Measurements from ENCODE around the gene C4orf51.
"Not testable (repeated sequence)": the region's sequence is repeated elsewhere in the genome, so short reads cannot be mapped to it uniquely, and the experiment has no call there.

C4orf51 gene

DNA sequence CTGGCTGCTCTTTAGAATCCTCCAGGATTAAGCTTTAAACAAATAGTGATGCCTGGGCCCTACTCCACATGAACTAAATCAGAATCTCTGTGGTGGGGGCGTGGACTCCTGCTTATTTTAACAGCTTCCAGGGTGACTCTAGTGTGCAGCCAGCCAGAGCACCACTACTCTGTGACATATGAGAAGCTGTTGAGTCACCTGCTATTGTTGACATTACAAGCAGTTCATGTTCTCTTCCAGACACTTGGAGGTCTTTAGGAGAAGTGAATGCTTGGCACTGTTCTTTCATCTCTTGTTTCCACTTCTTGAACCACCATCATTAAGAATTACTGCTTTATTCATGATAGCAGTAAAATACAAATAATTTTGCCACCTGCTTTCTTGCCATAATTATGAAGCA lies 426 bp upstream of the C4orf51 start:
- Histone ChIP-seq H3K27me3 (replicated peaks; ENCODE audit: control insufficient read depth, insufficient read depth, low read length) (no peaks in the 10 kb centered on the region), H3K36me3 (ENCODE audit: control insufficient read depth, insufficient read depth, low read length) (no peaks in the 10 kb centered on the region), H3K4me3 (replicated peaks; ENCODE audit: low read depth, low read length) (no peak overlapping the region)
- no peak for TF ChIP-seq CTCF (IDR thresholded peaks at IDR 0.05; ENCODE audit: insufficient read depth, low read length, poor library complexity, severe bottlenecking)
- DNase-seq (ENCODE audit: extremely low read depth, insufficient read length) = no peak

GRCh38 chr4:145680902-145681301 lies 956 bp downstream of the C4orf51 start:
- no peak for DNase-seq (ENCODE audit: extremely low read depth, insufficient read length)
- Histone ChIP-seq H3K27me3 (replicated peaks; ENCODE audit: control insufficient read depth, insufficient read depth, low read length) (no peaks in the 10 kb centered on the region), H3K4me3 (replicated peaks; ENCODE audit: low read depth, low read length) (no peak overlapping the region), H3K36me3 (ENCODE audit: control insufficient read depth, insufficient read depth, low read length) (no peaks in the 10 kb centered on the region)
- no peak for TF ChIP-seq CTCF (IDR thresholded peaks at IDR 0.05; ENCODE audit: insufficient read depth, low read length, poor library complexity, severe bottlenecking)

- DNase-seq (ENCODE audit: extremely low read depth, insufficient read length) = no peak
- Histone ChIP-seq H3K36me3 (ENCODE audit: control insufficient read depth, insufficient read depth, low read length) (no peaks in the 10 kb centered on the region), H3K27me3 (replicated peaks; ENCODE audit: control insufficient read depth, insufficient read depth, low read length) (no peaks in the 10 kb centered on the region), H3K4me3 (replicated peaks; ENCODE audit: low read depth, low read length) (no peak overlapping the region)
- no peak for TF ChIP-seq CTCF (IDR thresholded peaks at IDR 0.05; ENCODE audit: insufficient read depth, low read length, poor library complexity, severe bottlenecking)
Measured at GRCh38 chr4:145681518-145681917, 1.6 kb downstream of the C4orf51 start.

GRCh38 chr4:145681956-145682355 lies 2.0 kb downstream of the C4orf51 start:
- DNase-seq (ENCODE audit: extremely low read depth, insufficient read length) = no peak
- Histone ChIP-seq H3K36me3 (ENCODE audit: control insufficient read depth, insufficient read depth, low read length) (no peaks in the 10 kb centered on the region), H3K4me3 (replicated peaks; ENCODE audit: low read depth, low read length) (no peak overlapping the region), H3K27me3 (replicated peaks; ENCODE audit: control insufficient read depth, insufficient read depth, low read length) (no peaks in the 10 kb centered on the region)
- no peak for TF ChIP-seq CTCF (IDR thresholded peaks at IDR 0.05; ENCODE audit: insufficient read depth, low read length, poor library complexity, severe bottlenecking)

DNA sequence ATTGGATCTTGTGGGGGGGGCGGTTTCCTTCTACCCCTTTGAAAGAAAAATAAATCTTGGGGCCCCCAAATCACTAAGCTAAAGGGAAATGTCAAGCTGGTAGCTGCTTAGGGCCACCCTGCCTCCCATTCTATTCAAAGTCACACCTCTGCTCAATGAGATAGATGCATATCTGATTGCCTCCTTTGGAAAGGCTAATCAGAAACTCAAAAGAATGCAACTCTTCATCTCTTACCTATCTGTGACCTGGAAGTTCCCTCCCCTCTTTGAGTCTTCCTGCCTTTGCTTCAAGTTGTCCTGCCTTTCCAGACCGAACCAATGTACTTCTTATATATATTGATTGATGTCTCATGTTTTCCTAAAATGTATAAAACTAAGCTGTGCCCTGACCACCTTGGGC lies 7.0 kb downstream of the C4orf51 start:
- no peak for DNase-seq (ENCODE audit: extremely low read depth, insufficient read length)
- TF ChIP-seq CTCF (IDR thresholded peaks at IDR 0.05; ENCODE audit: insufficient read depth, low read length, poor library complexity, severe bottlenecking) = no peak
- Histone ChIP-seq H3K4me3 (replicated peaks; ENCODE audit: low read depth, low read length) (no peak overlapping the region), H3K36me3 (ENCODE audit: control insufficient read depth, insufficient read depth, low read length) (no peaks in the 10 kb centered on the region), H3K27me3 (replicated peaks; ENCODE audit: control insufficient read depth, insufficient read depth, low read length) (no peaks in the 10 kb centered on the region)

DNA sequence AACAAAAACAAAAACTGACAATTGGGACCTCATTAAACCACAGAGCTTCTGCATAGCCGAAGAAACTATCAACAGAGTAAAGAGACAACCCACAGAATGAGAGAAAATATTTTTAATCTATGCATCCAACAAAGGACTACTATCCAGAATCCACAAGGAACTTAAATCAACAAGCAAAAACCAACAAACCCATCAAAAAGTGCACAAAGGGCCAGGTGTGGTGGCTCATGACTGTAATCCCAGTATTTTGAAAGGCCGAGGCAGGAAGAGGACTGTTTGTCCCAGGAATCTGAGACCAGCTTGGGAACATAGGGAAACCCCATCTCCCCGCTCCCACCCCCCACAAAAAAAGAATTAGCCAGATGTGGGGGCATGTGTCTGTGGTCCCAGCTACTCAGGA lies 10.7 kb downstream of the C4orf51 start:
- Histone ChIP-seq H3K27me3 (replicated peaks; ENCODE audit: control insufficient read depth, insufficient read depth, low read length) (no peaks in the 10 kb centered on the region), H3K36me3 (ENCODE audit: control insufficient read depth, insufficient read depth, low read length) (no peaks in the 10 kb centered on the region), H3K4me3 (replicated peaks; ENCODE audit: low read depth, low read length) (no peak overlapping the region)
- TF ChIP-seq CTCF (IDR thresholded peaks at IDR 0.05; ENCODE audit: insufficient read depth, low read length, poor library complexity, severe bottlenecking) = no peak
- DNase-seq (ENCODE audit: extremely low read depth, insufficient read length) = no peak

DNA sequence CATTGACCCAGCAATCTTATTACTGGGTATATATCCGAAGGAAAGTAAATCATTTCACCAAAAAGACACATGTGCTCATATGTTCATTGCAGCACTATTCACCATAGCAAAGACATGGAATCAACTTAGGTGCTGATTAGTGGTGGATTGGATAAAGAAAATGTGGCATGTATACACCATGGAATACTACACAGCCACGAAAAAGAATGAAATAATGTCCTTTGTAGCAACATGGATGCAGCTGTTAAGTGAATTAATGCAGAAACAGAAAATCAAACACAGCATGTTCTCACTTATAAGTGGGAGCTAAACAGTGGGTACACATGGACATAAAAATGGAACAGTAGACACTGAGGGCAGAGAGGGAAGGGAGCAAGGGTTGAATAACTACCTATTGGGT lies 11.5 kb downstream of the C4orf51 start:
- not testable (repeated sequence) for H3K4me3 ChIP-seq (replicated peaks; ENCODE audit: low read depth, low read length); H3K27me3 ChIP-seq (replicated peaks; ENCODE audit: control insufficient read depth, insufficient read depth, low read length); DNase-seq (ENCODE audit: extremely low read depth, insufficient read length); H3K36me3 ChIP-seq (ENCODE audit: control insufficient read depth, insufficient read depth, low read length)

Data from GM06990 (cell line).